OCI-LY7 (cell line): ENCODE results near the gene LSM8. TPM values are rescaled to one million over a fixed set of nuclear protein-coding genes. Genes with fewer than 3 reads are reported as not detected.
"Not testable (repeated sequence)": the region's sequence is repeated elsewhere in the genome, so short reads cannot be mapped to it uniquely, and the experiment has no call there.

Experiments used
- BruUV-seq: library from RNA; stranded (reverse); fragments of 400-500 nt; replicated peaks from 2 replicates; lab custom pipeline; 2021; lab: Mats Ljungman, UMichigan
- CTCF ChIA-PET: fragments of 300-600 bp; sonication (Branson Sonifier 250); formaldehyde crosslinking; loops from one replicate; lab custom pipeline; 2022; ENCODE audit warnings: antibody characterized with exemption; ENCODE audit not compliant: unreplicated experiment; lab: Charles Lee
- POLR2A ChIA-PET: fragments of 300-600 bp; sonication (Branson Sonifier 250); formaldehyde crosslinking; loops from one replicate; lab custom pipeline; 2022; ENCODE audit warnings: antibody characterized with exemption; lab: Charles Lee
- DNase-seq: peaks from one replicate; pipeline ENCODE4 v3.0.0-alpha.2; 2015; ENCODE audit warnings: low spot score
- H2AFZ ChIP-seq: fragments of 200-600 bp; sonication (generic), shearing (Covaris generic); 2 replicates; pipeline ENCODE4 v1.6.1; 2014; ENCODE audit warnings: mild to moderate bottlenecking, antibody characterized with exemption, low read length, moderate library complexity
- H3K27ac ChIP-seq: fragments of 200-600 bp; sonication (generic); 2 replicates; pipeline ENCODE4 v1.5.1; 2014; ENCODE audit warnings: mixed run types, low read depth, mild to moderate bottlenecking, moderate library complexity, low read length, inconsistent platforms; ENCODE audit not compliant: poor library complexity, severe bottlenecking
- H3K36me3 ChIP-seq: fragments of 200-600 bp; sonication (generic); 2 replicates; pipeline ENCODE4 v1.6.1; 2014; ENCODE audit warnings: mild to moderate bottlenecking, antibody characterized with exemption, low read length, moderate library complexity, mixed read lengths; ENCODE audit not compliant: insufficient read depth
- H3K4me1 ChIP-seq: fragments of 200-600 bp; sonication (generic); 2 replicates; pipeline ENCODE4 v1.5.1; 2014; ENCODE audit warnings: mild to moderate bottlenecking, low read length; ENCODE audit not compliant: insufficient read depth, poor library complexity, severe bottlenecking
- H3K4me2 ChIP-seq: fragments of 200-600 bp; sonication (generic); 2 replicates; pipeline ENCODE4 v1.6.1; 2014; ENCODE audit warnings: mild to moderate bottlenecking, low read length
- H3K4me3 ChIP-seq: fragments of 200-600 bp; sonication (generic); 2 replicates; pipeline ENCODE4 v1.5.1; 2014; ENCODE audit warnings: mild to moderate bottlenecking, low read depth, low read length; ENCODE audit not compliant: poor library complexity, severe bottlenecking
- H3K79me2 ChIP-seq: fragments of 200-600 bp; sonication (generic); 2 replicates; pipeline ENCODE4 v1.6.1; 2016; ENCODE audit warnings: low read depth, mild to moderate bottlenecking, low read length, moderate library complexity, mixed read lengths; ENCODE audit not compliant: insufficient read depth
- H3K9me2 ChIP-seq: fragments of 200-600 bp; sonication (generic); 2 replicates; pipeline ENCODE4 v1.6.1; 2016; ENCODE audit warnings: mild to moderate bottlenecking, low read length, mixed read lengths; ENCODE audit not compliant: insufficient read depth
- H3K9me3 ChIP-seq: fragments of 200-600 bp; sonication (generic); 2 replicates; pipeline ENCODE4 v1.6.1; 2014; ENCODE audit warnings: mild to moderate bottlenecking, mixed run types, low read length, mixed read lengths
- H4K20me1 ChIP-seq: fragments of 200-600 bp; sonication (generic); 2 replicates; pipeline ENCODE4 v1.6.1; 2014; ENCODE audit warnings: mild to moderate bottlenecking, antibody characterized with exemption, low read length, moderate library complexity, mixed read lengths; ENCODE audit not compliant: insufficient read depth
- EZH2phosphoT487 ChIP-seq: fragments of 200-600 bp; sonication (generic); IDR thresholded peaks from 2 replicates; pipeline ENCODE4 v1.6.1; 2018; ENCODE audit warnings: low read depth, borderline replicate concordance, mild to moderate bottlenecking, mixed run types, antibody characterized with exemption, low read length, moderate library complexity, mixed read lengths
- intact Hi-C: fragments of 100-400 bp; cut with micrococcal nuclease; formaldehyde crosslinking; loops from one replicate; pipeline ENCODE4 v1.10.0; 2022; ENCODE audit not compliant: unreplicated experiment
- total RNA-seq, 2 experiments: library from RNA; depleted of rRNA in 1 of 2; stranded (reverse); fragments of >200 nt in 1 of 2; shearing (Covaris generic) in 1 of 2; gene quantifications; 2 replicates each; pipeline ENCODE4 v1.2.3, GENCODE V29; 2014 to 2022
- TF ChIP-seq, protein P1 (sequence below): fragments of 200-600 bp; sonication (generic); conservative IDR thresholded peaks from 2 replicates; pipeline ENCODE4 v1.5.1; 2014; ENCODE audit warnings: mild to moderate bottlenecking, antibody characterized with exemption, low read length, moderate library complexity, mixed read lengths

Gene LSM8
- total RNA-seq, 2 experiments from 2014 or later, result 80.7 to 105 TPM

DNA sequence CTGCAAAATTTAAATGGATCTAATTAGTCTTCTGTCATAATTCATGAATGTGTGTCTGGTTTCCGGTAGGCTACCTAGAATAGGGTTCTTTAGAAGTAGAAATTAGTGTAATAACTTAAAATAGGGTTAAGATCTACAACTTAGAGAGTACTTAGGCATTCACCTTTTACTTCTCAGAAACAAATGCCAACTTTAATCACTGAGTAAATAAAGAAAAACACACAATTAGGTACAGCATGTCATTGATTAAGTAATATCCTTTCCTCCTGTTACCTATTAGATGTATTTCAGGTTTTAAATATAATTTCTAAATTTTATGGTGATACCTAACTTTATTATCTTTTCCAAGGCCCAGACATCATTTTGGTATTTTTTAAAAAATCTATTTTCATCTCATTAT, 49.8 kb downstream of the LSM8 start:
- H3K36me3 ChIP-seq, result no peaks in the 10 kb centered on the region
- intact Hi-C loops, result no loop called here

DNA sequence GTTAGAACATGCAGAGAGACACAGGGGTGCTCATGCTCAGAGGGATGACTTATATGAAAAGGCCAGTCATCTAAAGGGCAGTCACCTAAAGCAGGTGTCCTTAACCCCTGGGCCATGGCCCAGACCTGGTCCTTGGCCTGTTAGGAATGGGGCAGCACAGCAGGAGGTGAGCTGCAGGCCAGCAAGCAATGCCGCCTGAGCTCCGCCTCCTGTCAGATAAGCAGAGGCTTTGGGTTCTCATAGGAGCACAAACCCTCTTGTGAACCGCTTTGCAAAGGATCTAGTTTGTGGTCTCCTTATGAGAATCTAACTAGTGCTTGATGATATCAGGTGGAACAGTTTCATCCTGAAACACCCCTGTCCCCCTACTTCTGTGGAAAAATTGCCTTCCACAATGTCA, 55.0 kb downstream of the LSM8 start:
- Histone ChIP-seq H3K4me1 (no peaks in the 10 kb centered on the region), H3K27ac (no peak overlapping the region), H3K9me3 (no peaks in the 10 kb centered on the region), H2AFZ (no peak overlapping the region), H3K9me2 (no peaks in the 10 kb centered on the region), H3K79me2 (no peaks in the 10 kb centered on the region), H4K20me1 (no peaks in the 10 kb centered on the region), H3K36me3 (no peaks in the 10 kb centered on the region), H3K4me2 (no peak overlapping the region), H3K4me3 (no peak overlapping the region)
- BruUV-seq, result no TSS peak
- no peak for DNase-seq
- ChIA-PET CTCF (no interaction called here), POLR2A (no interaction called here)
- intact Hi-C loops, result no loop called here
- no peak for TF ChIP-seq EZH2phosphoT487
- TF ChIP-seq, protein P1, sequence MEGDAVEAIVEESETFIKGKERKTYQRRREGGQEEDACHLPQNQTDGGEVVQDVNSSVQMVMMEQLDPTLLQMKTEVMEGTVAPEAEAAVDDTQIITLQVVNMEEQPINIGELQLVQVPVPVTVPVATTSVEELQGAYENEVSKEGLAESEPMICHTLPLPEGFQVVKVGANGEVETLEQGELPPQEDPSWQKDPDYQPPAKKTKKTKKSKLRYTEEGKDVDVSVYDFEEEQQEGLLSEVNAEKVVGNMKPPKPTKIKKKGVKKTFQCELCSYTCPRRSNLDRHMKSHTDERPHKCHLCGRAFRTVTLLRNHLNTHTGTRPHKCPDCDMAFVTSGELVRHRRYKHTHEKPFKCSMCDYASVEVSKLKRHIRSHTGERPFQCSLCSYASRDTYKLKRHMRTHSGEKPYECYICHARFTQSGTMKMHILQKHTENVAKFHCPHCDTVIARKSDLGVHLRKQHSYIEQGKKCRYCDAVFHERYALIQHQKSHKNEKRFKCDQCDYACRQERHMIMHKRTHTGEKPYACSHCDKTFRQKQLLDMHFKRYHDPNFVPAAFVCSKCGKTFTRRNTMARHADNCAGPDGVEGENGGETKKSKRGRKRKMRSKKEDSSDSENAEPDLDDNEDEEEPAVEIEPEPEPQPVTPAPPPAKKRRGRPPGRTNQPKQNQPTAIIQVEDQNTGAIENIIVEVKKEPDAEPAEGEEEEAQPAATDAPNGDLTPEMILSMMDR, result no peak

More for the DNA sequence above, 49.8 kb downstream of the LSM8 start:
- H2AFZ ChIP-seq, result no peak overlapping the region
- no peaks in the 10 kb centered on the region for H3K79me2 ChIP-seq
- DNase-seq, result no peak
- no peaks in the 10 kb centered on the region for H3K9me2 ChIP-seq
- CTCF ChIA-PET, result no interaction called here
- H3K4me1 ChIP-seq, result no peaks in the 10 kb centered on the region
- no peaks in the 10 kb centered on the region for H3K9me3 ChIP-seq
- no peak overlapping the region for H3K27ac ChIP-seq
- no peak overlapping the region for H3K4me2 ChIP-seq
- no peak overlapping the region for H3K4me3 ChIP-seq
- H4K20me1 ChIP-seq, result no peaks in the 10 kb centered on the region
- BruUV-seq, result no TSS peak
- no peak for TF ChIP-seq EZH2phosphoT487
- TF ChIP-seq, protein P1, result no peak
- POLR2A ChIA-PET, result no interaction called here

DNA sequence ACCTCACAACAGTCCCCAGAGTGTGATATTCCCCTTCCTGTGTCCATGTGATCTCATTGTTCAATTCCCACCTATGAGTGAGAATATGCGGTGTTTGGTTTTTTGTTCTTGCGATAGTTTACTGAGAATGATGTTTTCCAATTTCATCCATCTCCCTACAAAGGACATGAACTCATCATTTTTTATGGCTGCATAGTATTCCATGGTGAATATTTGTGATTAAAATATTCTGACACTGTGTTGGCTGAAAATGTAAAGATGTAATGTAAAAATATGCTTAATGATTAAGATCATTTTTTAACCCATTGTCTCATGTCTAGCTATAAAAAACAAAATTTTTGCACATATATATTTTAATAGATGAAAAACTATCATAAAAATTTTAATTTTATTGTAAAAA, 56.4 kb downstream of the LSM8 start:
- H3K4me3 ChIP-seq, POLR2A ChIA-PET, H4K20me1 ChIP-seq, intact Hi-C loops, H3K9me2 ChIP-seq, DNase-seq, H3K4me1 ChIP-seq, H3K79me2 ChIP-seq, H3K27ac ChIP-seq, BruUV-seq, H3K4me2 ChIP-seq, H2AFZ ChIP-seq, H3K9me3 ChIP-seq, CTCF ChIA-PET, H3K36me3 ChIP-seq: not testable (repeated sequence)

Other genes with a start within 250 kb of the LSM8 start
- gene ANKRD7, start 40.5 kb downstream of the LSM8 start, total RNA-seq (2014; rRNA removed; shearing (Covaris generic)), result 0.38 and 0.77 TPM in 2 replicates
- 1.4 and 2.3 TPM in 2 replicates for gene ANKRD7, start 40.5 kb downstream of the LSM8 start, total RNA-seq (2022)